AG20443 (cell line): Measurements from ENCODE around the gene CTNNA3.
"Not testable (repeated sequence)": the region's sequence is repeated elsewhere in the genome, so short reads cannot be mapped to it uniquely, and the experiment has no call there.

Source experiments
- DNase-seq: peaks from one replicate; pipeline ENCODE4 v3.0.0; 2012; ENCODE audit warnings: low spot score, mixed read lengths

Gene CTNNA3

GRCh38 chr10:67246066-67246555, 449.9 kb downstream of the CTNNA3 start:
- no peak for DNase-seq

- no peak for DNase-seq
Observed at GRCh38 chr10:67242528-67242927, 453.5 kb downstream of the CTNNA3 start.

GRCh38 chr10:67241451-67241850, 454.5 kb downstream of the CTNNA3 start:
- DNase-seq, result no peak

DNA sequence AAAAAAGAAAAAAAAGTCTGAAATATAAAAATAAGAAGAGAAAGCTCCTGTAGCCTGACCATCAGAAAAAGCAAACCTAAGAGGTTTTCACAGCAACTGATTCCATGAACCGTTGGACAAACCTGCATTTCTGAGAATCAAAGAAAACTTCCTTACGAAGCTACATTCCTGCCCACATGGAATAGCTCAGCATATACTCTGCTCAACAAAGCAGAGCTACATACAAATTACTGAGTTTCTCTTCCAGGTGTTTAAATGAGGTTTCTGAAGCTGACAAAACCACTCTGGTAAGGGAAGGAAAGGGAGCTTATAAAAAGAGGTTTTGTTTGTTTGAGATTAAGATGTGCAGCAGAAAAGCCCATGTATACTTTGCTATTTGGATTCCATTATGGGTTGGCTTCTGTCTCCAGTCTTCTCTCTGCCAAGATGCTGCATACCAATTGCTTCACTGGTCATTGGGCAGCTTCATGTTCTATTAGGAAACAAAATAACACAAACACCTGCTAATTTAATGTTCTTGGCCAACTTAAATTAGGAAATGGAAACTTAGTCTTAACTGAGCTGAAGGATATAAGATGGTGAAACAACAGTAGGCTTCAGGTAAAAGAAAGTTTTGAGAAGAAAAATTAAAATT, 456.0 kb downstream of the CTNNA3 start:
- DNase-seq, result no peak

DNA sequence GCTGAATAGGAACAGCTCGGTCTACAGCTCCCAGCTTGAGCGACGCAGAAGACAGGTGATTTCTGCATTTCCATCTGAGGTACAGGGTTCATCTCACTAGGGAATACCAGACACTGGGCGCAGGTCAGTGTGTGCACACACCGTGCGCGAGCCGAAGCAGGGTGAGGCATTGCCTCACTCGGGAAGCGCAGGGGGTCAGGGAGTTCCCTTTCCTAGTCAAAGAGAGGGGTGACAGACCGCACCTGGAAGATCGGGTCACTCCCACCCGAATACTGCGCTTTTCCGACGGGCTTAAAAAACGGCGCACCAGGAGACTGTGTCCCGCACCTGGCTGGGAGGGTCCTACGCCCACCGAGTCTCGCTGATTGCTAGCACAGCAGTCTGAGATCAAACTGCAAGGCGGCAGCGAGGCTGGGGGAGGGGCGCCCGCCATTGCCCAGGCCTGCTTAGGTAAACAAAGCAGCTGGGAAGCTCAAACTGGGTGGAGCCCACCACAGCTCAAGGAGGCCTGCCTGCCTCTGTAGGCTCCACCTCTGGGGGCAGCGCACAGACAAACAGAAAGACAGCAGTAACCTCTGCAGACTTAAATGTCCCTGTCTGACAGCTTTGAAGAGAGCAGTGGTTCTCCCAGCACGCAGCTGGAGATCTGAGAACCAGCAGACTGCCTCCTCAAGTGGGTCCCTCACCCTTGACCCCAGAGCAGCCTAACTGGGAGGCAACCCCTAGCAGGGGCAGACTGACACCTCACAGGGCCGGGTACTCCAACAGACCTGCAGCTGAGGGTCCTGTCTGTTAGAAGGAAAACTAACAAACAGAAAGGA, 465.1 kb downstream of the CTNNA3 start:
- DNase-seq, result not testable (repeated sequence)

DNA sequence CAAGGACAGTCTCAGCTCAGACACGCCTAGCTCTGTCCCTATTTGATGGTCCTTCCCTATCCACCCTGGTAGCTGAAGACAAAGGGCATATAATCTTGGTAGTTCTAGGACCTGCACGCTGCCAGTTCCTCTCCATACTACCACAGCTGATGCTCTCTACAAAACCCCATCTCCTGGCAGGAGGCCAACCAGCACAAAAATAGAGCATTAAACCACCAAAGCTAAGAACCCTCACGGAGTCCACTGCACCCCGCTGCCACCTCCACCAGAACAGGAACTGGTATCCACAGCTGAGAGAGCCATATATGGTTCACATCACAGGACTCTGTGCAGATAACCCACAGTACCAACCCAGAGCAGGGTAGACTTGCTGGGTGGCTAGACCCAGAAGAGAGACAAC, 470.8 kb downstream of the CTNNA3 start:
- no peak for DNase-seq

DNA sequence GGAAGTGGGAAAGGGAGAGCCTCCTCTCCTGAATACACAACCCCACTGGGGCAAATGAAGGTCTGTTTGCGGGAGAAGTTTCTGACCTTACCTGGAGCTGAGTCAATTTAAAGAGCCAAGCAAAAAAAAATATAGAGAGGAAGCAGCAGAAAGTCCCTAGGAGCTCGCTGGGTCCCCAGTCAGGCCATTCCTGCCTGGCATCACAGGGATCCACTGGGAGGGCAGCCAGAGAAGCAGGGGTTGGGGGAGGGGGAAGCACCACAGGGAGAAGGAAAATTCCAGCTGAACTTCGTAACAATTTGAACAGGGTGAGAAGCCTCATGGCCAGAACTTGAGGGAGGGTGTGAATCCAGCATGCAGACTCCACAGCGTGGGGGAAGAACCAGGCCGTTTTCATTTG, 471.4 kb downstream of the CTNNA3 start:
- DNase-seq, result no peak

GRCh38 chr10:67222934-67223333, 473.1 kb downstream of the CTNNA3 start:
- no peak for DNase-seq

- DNase-seq, result no peak
Observed at GRCh38 chr10:67221939-67222494, 474.0 kb downstream of the CTNNA3 start.

DNA sequence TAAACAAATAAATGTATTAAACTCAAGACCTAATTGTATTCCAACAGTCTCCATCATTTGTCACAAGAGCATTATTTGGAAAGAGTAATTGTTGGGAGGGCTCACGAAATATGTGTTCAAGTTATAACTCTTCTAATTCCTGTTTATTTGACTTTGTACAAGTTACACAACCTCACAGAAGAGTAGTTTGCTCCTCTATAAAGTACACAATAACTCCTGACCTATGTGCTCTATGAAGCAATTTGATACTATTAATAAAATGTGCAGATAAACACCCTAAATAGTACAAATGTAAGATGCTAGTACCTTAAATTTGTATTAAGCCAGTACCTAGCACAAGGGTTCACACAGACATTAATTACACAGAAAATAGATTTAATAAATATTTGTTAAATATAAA, 484.3 kb downstream of the CTNNA3 start:
- no peak for DNase-seq

DNA sequence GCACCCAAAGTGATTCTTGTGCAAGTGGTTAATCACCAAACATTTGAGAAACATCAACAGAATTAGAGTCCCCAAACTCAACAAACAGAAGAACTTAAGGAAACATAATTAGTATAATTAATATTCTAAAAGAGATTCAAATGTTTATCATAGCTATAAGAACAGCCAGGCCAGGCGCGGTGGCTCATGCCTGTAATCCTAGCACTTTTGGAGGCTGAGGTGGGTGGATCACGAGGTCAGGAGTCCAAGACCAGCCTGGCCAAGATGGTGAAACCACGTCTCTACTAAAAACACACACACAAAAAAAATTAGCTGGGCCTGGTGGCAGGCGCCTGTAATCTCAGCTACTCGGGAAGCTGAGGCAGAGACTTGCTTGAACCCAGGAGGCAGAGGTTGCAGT, 488.1 kb downstream of the CTNNA3 start:
- not testable (repeated sequence) for DNase-seq

DNA sequence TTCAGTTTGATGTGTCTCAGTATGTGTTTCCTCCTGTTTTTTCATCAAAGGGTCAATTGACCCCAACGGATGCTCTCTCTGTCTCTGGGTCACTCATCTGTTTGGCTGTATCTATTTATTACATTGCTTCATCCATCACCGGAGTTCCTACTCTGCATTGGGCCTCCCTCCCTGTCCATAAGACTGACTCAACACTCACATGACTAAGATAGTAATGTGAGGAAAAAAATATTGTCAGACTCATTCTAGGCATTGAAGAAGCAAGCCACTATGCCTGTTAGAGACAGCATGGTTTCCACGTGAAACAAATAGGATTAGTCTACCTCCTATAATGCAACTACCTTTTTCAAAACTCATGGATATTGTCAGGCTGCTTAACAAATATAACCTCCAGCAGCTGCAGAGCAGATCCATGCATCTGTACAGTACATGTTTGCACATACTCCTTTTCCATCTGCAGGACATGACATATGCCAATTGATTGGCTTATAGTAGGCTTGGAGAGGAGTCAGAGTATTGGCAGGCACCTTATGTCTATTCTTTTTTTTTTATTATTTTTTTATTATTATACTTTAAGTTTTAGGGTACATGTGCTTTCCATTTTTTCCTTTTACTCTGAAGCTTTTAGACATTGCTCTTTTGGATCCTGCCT, 495.0 kb downstream of the CTNNA3 start:
- DNase-seq, result no peak

GRCh38 chr10:67175354-67175753, 520.6 kb downstream of the CTNNA3 start:
- no peak for DNase-seq

DNA sequence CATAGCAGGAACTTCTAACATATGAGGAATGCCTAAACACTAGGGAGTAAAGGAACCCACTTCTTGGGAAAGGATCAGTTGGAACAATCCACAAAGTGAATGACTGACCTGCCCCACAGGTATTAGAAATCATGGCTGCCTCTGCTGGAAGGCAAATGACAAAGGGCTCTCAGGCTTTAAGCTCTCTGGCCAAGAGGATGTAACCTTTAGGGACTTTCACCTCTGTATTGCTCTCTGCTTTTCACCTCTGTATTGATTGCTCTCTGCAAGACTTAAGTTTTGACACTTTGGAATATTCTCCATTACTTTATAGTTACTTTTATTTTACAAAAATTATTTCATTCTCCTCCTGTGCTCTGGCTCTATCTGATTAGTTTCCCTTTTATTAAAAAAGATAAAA, 522.2 kb downstream of the CTNNA3 start:
- no peak for DNase-seq

- no peak for DNase-seq
Observed at GRCh38 chr10:67171970-67172369, 524.0 kb downstream of the CTNNA3 start.

DNA sequence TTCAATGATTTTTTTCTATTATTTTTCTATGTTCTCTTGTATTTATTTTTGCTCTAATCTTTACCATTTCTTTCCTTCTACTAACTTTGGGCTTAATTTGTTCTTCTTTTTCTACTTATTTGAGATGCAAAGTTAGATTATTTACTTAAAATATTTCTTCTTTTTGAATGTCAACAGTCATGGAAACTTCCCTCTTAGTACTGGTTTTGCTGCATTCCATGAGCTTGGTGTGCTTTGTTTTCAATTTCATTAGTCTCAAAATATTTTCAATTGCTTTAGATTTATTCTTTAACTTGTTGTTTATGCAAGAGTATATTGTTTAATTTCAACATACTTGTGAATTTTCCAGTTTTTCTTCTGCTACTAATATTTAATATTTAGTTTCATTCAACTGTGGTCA, 539.8 kb downstream of the CTNNA3 start:
- DNase-seq, result no peak

GRCh38 chr10:67151471-67151870, 544.5 kb downstream of the CTNNA3 start:
- no peak for DNase-seq

GRCh38 chr10:67144530-67144929, 551.5 kb downstream of the CTNNA3 start:
- DNase-seq, result no peak

- no peak for DNase-seq
Observed at GRCh38 chr10:67141300-67141699, 554.7 kb downstream of the CTNNA3 start.

DNA sequence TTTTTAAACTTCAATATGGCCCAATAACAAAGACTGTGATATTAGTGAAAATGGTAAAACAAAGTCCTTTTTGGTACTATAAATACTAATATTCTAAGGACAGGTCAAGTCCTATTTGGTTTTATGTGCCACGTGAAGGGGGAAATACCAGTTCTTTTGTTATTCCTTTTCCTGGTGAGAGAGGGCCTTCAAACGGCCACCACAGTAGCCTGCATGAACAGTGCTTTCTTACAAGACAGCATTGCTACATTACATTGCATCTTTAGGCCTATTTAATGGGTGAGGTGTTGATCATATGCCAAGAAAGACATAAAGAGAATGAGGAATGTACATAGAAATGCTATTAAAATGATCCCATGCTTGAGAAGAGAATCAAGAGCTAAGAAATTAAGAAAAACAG, 555.4 kb downstream of the CTNNA3 start:
- no peak for DNase-seq

DNA sequence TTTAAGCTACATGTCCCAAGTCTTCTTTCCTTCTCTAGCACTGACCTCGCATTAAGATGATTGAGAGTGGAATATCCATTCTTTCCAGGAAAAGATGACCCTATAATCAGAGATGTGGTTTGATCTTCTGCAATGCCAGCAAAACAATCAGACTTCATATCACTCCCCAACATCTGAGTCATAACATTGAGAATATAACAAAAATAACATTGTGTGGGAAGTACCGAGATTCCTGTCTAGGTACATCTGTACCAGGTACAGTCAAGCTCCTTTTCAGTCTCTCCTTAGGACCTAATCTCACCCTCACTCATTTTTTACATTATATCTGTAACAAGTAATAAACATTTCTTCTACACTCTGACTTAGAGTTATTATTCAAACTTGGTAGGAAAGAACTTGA, 568.6 kb downstream of the CTNNA3 start:
- DNase-seq, result no peak

- no peak for DNase-seq
Observed at GRCh38 chr10:67119651-67120050, 576.3 kb downstream of the CTNNA3 start.

- DNase-seq, result no peak
Observed at GRCh38 chr10:67115972-67116371, 580.0 kb downstream of the CTNNA3 start.
